GM20000 (cell line): ENCODE measurements around the gene EML5.
"Not testable (repeated sequence)": the region's sequence is repeated elsewhere in the genome, so short reads cannot be mapped to it uniquely, and the experiment has no call there.

Source experiments
- DNase-seq: peaks from one replicate; pipeline ENCODE4 v3.0.0; 2012; ENCODE audit warnings: low spot score
- CTCF ChIP-seq: IDR thresholded peaks from 2 replicates; pipeline ENCODE4 v1.5.1; 2012; ENCODE audit warnings: mild to moderate bottlenecking, control low read depth; ENCODE audit errors: extremely low read depth, missing control alignments

The EML5 gene

GRCh38 chr14:88823968-88824313 lies 31.2 kb upstream of the EML5 start:
- no peak for DNase-seq
- TF ChIP-seq CTCF = no peak

GRCh38 chr14:88821888-88822287 lies 29.1 kb upstream of the EML5 start:
- DNase-seq = no peak
- TF ChIP-seq CTCF = no peak

GRCh38 chr14:88821378-88821777 lies 28.6 kb upstream of the EML5 start:
- DNase-seq = no peak
- TF ChIP-seq CTCF = no peak

- not testable (repeated sequence) for DNase-seq
Observed at GRCh38 chr14:88819674-88820073, 26.9 kb upstream of the EML5 start.

- no peak for TF ChIP-seq CTCF
- DNase-seq = peak; percentile 18
Observed at GRCh38 chr14:88818018-88818417, 25.3 kb upstream of the EML5 start.

- no peak for DNase-seq
- TF ChIP-seq CTCF = no peak
Observed at GRCh38 chr14:88815980-88816379, 23.2 kb upstream of the EML5 start.

- no peak for TF ChIP-seq CTCF
- no peak for DNase-seq
Observed at GRCh38 chr14:88808359-88808758, 15.6 kb upstream of the EML5 start.

- DNase-seq = no peak
- no peak for TF ChIP-seq CTCF
Observed at GRCh38 chr14:88804477-88804876, 11.7 kb upstream of the EML5 start.
